GM12878 (cell line): ENCODE measurements around the gene KBTBD7. TPM values are rescaled to one million over a fixed set of nuclear protein-coding genes. Genes with fewer than 3 reads are reported as not detected.

Source experiments
- polyA plus RNA-seq, 11 experiments: library from polyadenylated mRNA; depleted of rRNA in 4 of 11; unstranded in 6 of 11; stranded (reverse) in 5 of 11; fragments of >200 nt; fragmentation: Nextera tagmentation in 4 of 11; fragmentation: Illumina TruSeq in 1 of 11; extraction: Ambion mirVana in 4 of 11; extraction: Trizol in 1 of 11; gene quantifications; 1 replicate in 1 of 11; 2 replicates in 10 of 11; pipeline versions ENCODE4 v1.2.1 to v1.2.3, GENCODE V29; 2011 to 2016; ENCODE audit warnings: inconsistent platforms in 2 of 11, missing spikeins in 2 of 11, low read depth in 1 of 11
- total RNA-seq, 4 experiments: library from RNA; depleted of rRNA in 3 of 4; stranded (reverse); fragments of >200 nt in 3 of 4; fragmentation: Illumina TruSeq in 1 of 4; extraction: Trizol in 1 of 4; gene quantifications; 2 replicates each; pipeline versions ENCODE4 v1.2.1 to v1.2.3, GENCODE V29; 2013 to 2021

KBTBD7 gene
- total and polyA plus RNA-seq, 10 of the 15 experiments (the other 5 are each of a cell fraction or from before 2014, with no cell fraction given) = 1.8 to 6.0 (median 4.3) TPM

Other genes with a start within 250 kb of the KBTBD7 start
- gene ELF1, start 175.3 kb downstream of the KBTBD7 start, total RNA-seq (2014; rRNA removed) = 45.7 and 49.2 TPM in 2 replicates
- 55.1 and 59.4 TPM in 2 replicates for gene ELF1, start 175.3 kb downstream of the KBTBD7 start, total RNA-seq (2014; rRNA removed; fragmentation: Illumina TruSeq; extraction: Trizol)
- gene ELF1, start 175.3 kb downstream of the KBTBD7 start, total RNA-seq (2021) = 70.5 and 74.2 TPM in 2 replicates
- gene ELF1, start 175.3 kb downstream of the KBTBD7 start, polyA plus RNA-seq (2011; rRNA removed) = 83.5 and 97.6 TPM in 2 replicates
- gene ELF1, start 175.3 kb downstream of the KBTBD7 start, polyA plus RNA-seq (2014; fragmentation: Illumina TruSeq; extraction: Trizol) = 91.6 and 118 TPM in 2 replicates
- 10 to 100 TPM; 43.3 to 43.5 TPM for gene ELF1, start 175.3 kb downstream of the KBTBD7 start, polyA plus RNA-seq (2014; fragmentation: Nextera tagmentation; extraction: Ambion mirVana)
- gene ELF1, start 175.3 kb downstream of the KBTBD7 start, polyA plus RNA-seq (2014; rRNA removed) = 46.8 and 47.9 TPM in 2 replicates
- gene ELF1, start 175.3 kb downstream of the KBTBD7 start, polyA plus RNA-seq (2016; fragmentation: Nextera tagmentation; extraction: Ambion mirVana) = 10 to 100 TPM; 56.2 to 64.0 TPM
- 7.4 and 11.8 TPM in 2 replicates for gene WBP4, start 133.1 kb downstream of the KBTBD7 start, total RNA-seq (2014; rRNA removed)
- 16.3 and 16.9 TPM in 2 replicates for gene WBP4, start 133.1 kb downstream of the KBTBD7 start, total RNA-seq (2014; rRNA removed; fragmentation: Illumina TruSeq; extraction: Trizol)
- gene WBP4, start 133.1 kb downstream of the KBTBD7 start, total RNA-seq (2021) = 8.3 and 8.8 TPM in 2 replicates
- 15.9 and 26.4 TPM in 2 replicates for gene WBP4, start 133.1 kb downstream of the KBTBD7 start, polyA plus RNA-seq (2011; rRNA removed)
- gene WBP4, start 133.1 kb downstream of the KBTBD7 start, polyA plus RNA-seq (2014; fragmentation: Illumina TruSeq; extraction: Trizol) = 21.6 and 23.3 TPM in 2 replicates
- 10 to 100 TPM in 1 of 2 experiments, 1 to 10 TPM in 1; 9.7 to 12.5 TPM for gene WBP4, start 133.1 kb downstream of the KBTBD7 start, polyA plus RNA-seq (2014; fragmentation: Nextera tagmentation; extraction: Ambion mirVana)
- 9.7 and 13.2 TPM in 2 replicates for gene WBP4, start 133.1 kb downstream of the KBTBD7 start, polyA plus RNA-seq (2014; rRNA removed)
- 10 to 100 TPM; 15.3 to 16.1 TPM for gene WBP4, start 133.1 kb downstream of the KBTBD7 start, polyA plus RNA-seq (2016; fragmentation: Nextera tagmentation; extraction: Ambion mirVana)
- gene KBTBD6, start 61.8 kb downstream of the KBTBD7 start, total RNA-seq (2014; rRNA removed) = 4.9 and 5.3 TPM in 2 replicates
- 4.1 and 4.6 TPM in 2 replicates for gene KBTBD6, start 61.8 kb downstream of the KBTBD7 start, total RNA-seq (2014; rRNA removed; fragmentation: Illumina TruSeq; extraction: Trizol)
- 4.9 and 5.0 TPM in 2 replicates for gene KBTBD6, start 61.8 kb downstream of the KBTBD7 start, total RNA-seq (2021)
- 3.6 and 3.7 TPM in 2 replicates for gene KBTBD6, start 61.8 kb downstream of the KBTBD7 start, polyA plus RNA-seq (2011; rRNA removed)
- 3.6 and 4.5 TPM in 2 replicates for gene KBTBD6, start 61.8 kb downstream of the KBTBD7 start, polyA plus RNA-seq (2014; fragmentation: Illumina TruSeq; extraction: Trizol)
- gene KBTBD6, start 61.8 kb downstream of the KBTBD7 start, polyA plus RNA-seq (2014; fragmentation: Nextera tagmentation; extraction: Ambion mirVana) = 1 to 10 TPM; 1.9 to 2.4 TPM
- 3.1 and 3.2 TPM in 2 replicates for gene KBTBD6, start 61.8 kb downstream of the KBTBD7 start, polyA plus RNA-seq (2014; rRNA removed)
- 1 to 10 TPM; 3.9 to 5.3 TPM for gene KBTBD6, start 61.8 kb downstream of the KBTBD7 start, polyA plus RNA-seq (2016; fragmentation: Nextera tagmentation; extraction: Ambion mirVana)
- gene MTRF1, start 69.0 kb upstream of the KBTBD7 start, total RNA-seq (2014; rRNA removed) = 18.8 and 21.7 TPM in 2 replicates
- gene MTRF1, start 69.0 kb upstream of the KBTBD7 start, total RNA-seq (2014; rRNA removed; fragmentation: Illumina TruSeq; extraction: Trizol) = 19.0 and 21.0 TPM in 2 replicates
- gene MTRF1, start 69.0 kb upstream of the KBTBD7 start, total RNA-seq (2021) = 12.1 and 14.1 TPM in 2 replicates
- 33.7 and 55.9 TPM in 2 replicates for gene MTRF1, start 69.0 kb upstream of the KBTBD7 start, polyA plus RNA-seq (2011; rRNA removed)
- 22.6 and 32.3 TPM in 2 replicates for gene MTRF1, start 69.0 kb upstream of the KBTBD7 start, polyA plus RNA-seq (2014; fragmentation: Illumina TruSeq; extraction: Trizol)
- gene MTRF1, start 69.0 kb upstream of the KBTBD7 start, polyA plus RNA-seq (2014; fragmentation: Nextera tagmentation; extraction: Ambion mirVana) = 10 to 100 TPM; 14.1 to 18.1 TPM
- gene MTRF1, start 69.0 kb upstream of the KBTBD7 start, polyA plus RNA-seq (2014; rRNA removed) = 19.4 and 23.0 TPM in 2 replicates
- gene MTRF1, start 69.0 kb upstream of the KBTBD7 start, polyA plus RNA-seq (2016; fragmentation: Nextera tagmentation; extraction: Ambion mirVana) = 10 to 100 TPM; 22.2 to 24.8 TPM
- gene NAA16, start 116.7 kb upstream of the KBTBD7 start, total RNA-seq (2014; rRNA removed) = 12.0 and 13.1 TPM in 2 replicates
- gene NAA16, start 116.7 kb upstream of the KBTBD7 start, total RNA-seq (2014; rRNA removed; fragmentation: Illumina TruSeq; extraction: Trizol) = 13.8 and 15.3 TPM in 2 replicates
- 11.9 and 16.0 TPM in 2 replicates for gene NAA16, start 116.7 kb upstream of the KBTBD7 start, total RNA-seq (2021)
- gene NAA16, start 116.7 kb upstream of the KBTBD7 start, polyA plus RNA-seq (2011; rRNA removed) = 13.3 and 21.1 TPM in 2 replicates
- 18.5 and 21.1 TPM in 2 replicates for gene NAA16, start 116.7 kb upstream of the KBTBD7 start, polyA plus RNA-seq (2014; fragmentation: Illumina TruSeq; extraction: Trizol)
- gene NAA16, start 116.7 kb upstream of the KBTBD7 start, polyA plus RNA-seq (2014; fragmentation: Nextera tagmentation; extraction: Ambion mirVana) = 1 to 10 TPM; 5.4 to 6.3 TPM
- 10.4 and 10.9 TPM in 2 replicates for gene NAA16, start 116.7 kb upstream of the KBTBD7 start, polyA plus RNA-seq (2014; rRNA removed)
- gene NAA16, start 116.7 kb upstream of the KBTBD7 start, polyA plus RNA-seq (2016; fragmentation: Nextera tagmentation; extraction: Ambion mirVana) = 10 to 100 TPM; 13.0 to 14.9 TPM